Calu3 (cell line): ENCODE data around the gene SPTBN2. TPM values are rescaled to one million over a fixed set of nuclear protein-coding genes. Genes with fewer than 3 reads are reported as not detected.
A peak's percentile ranks its signal among the peaks of the same experiment; 100 is the strongest.

Experiments
- BruUV-seq: library from RNA; stranded (reverse); fragments of 400-500 nt; replicated peaks from 2 replicates; lab custom pipeline; 2021; lab: Mats Ljungman, UMichigan
- CTCF ChIA-PET: fragments of 300-600 bp; sonication (Branson Sonifier 250); formaldehyde crosslinking; loops from one replicate; lab custom pipeline; 2022; ENCODE audit warnings: antibody characterized with exemption; lab: Charles Lee
- DNase-seq: peaks from one replicate; pipeline ENCODE4 v3.0.0; 2022
- H3K27ac Mint-ChIP-seq: one replicate; pipeline ENCODE4 v1.8.0; 2022; ENCODE audit warnings: mixed read lengths; ENCODE audit not compliant: unreplicated experiment
- H3K27me3 Mint-ChIP-seq: one replicate; pipeline ENCODE4 v1.8.0; 2022; ENCODE audit warnings: mixed read lengths; ENCODE audit not compliant: unreplicated experiment
- H3K36me3 Mint-ChIP-seq: one replicate; pipeline ENCODE4 v1.8.0; 2022; ENCODE audit warnings: mild to moderate bottlenecking, moderate library complexity, mixed read lengths; ENCODE audit not compliant: insufficient read depth, unreplicated experiment
- H3K4me1 Mint-ChIP-seq: one replicate; pipeline ENCODE4 v1.8.0; 2022; ENCODE audit warnings: mild to moderate bottlenecking, low read depth, mixed read lengths; ENCODE audit not compliant: unreplicated experiment
- H3K4me3 Mint-ChIP-seq: one replicate; pipeline ENCODE4 v1.8.0; 2022; ENCODE audit warnings: mild to moderate bottlenecking, low read depth, moderate library complexity, mixed read lengths; ENCODE audit not compliant: unreplicated experiment
- H3K9me3 Mint-ChIP-seq: one replicate; pipeline ENCODE4 v1.8.0; 2022; ENCODE audit warnings: low read depth, mixed read lengths; ENCODE audit not compliant: unreplicated experiment
- CTCF ChIP-seq: fragments of 200-600 bp; IDR thresholded peaks from one replicate; pipeline ENCODE4 v1.8.0; 2022; ENCODE audit warnings: antibody characterized with exemption; ENCODE audit not compliant: unreplicated experiment
- intact Hi-C: fragments of 100-400 bp; cut with micrococcal nuclease; formaldehyde crosslinking; loops from one replicate; pipeline ENCODE4 v1.10.0; 2022; ENCODE audit not compliant: unreplicated experiment
- total RNA-seq: library from RNA; stranded (reverse); gene quantifications from 2 replicates; pipeline ENCODE4 v1.2.3, GENCODE V29; 2022

SPTBN2 gene
- total RNA-seq, 1 experiment from 2014 or later: 41.3 TPM

GRCh38 chr11:66665369-66665768, 63.6 kb downstream of the SPTBN2 start:
- TF ChIP-seq CTCF: no peak
- peaks cover 68% of the 10 kb centered on the region for H3K36me3 Mint-ChIP-seq
- H3K27ac Mint-ChIP-seq: no peak overlapping the region
- no peak for DNase-seq
- no peaks in the 10 kb centered on the region for H3K4me1 Mint-ChIP-seq
- CTCF ChIA-PET: no interaction called here
- BruUV-seq: no TSS peak
- H3K9me3 Mint-ChIP-seq: no peaks in the 10 kb centered on the region
- no peaks in the 10 kb centered on the region for H3K27me3 Mint-ChIP-seq
- H3K4me3 Mint-ChIP-seq: no peak overlapping the region
- intact Hi-C loops: no loop called here

- no TSS peak for BruUV-seq
- Mint-ChIP-seq H3K4me3 (no peak overlapping the region), H3K27ac (no peak overlapping the region), H3K4me1 (no peaks in the 10 kb centered on the region), H3K9me3 (no peaks in the 10 kb centered on the region), H3K36me3 (peaks cover 69% of the 10 kb centered on the region), H3K27me3 (no peaks in the 10 kb centered on the region)
- TF ChIP-seq CTCF: no peak
- no peak for DNase-seq
- intact Hi-C loops: no loop called here
- CTCF ChIA-PET: no interaction called here
These were observed 65.2 kb downstream of the SPTBN2 start for GRCh38 chr11:66663741-66664296.

- CTCF ChIA-PET: interaction anchor here (0.6 to 0.7 kb wide), 2 partner anchors 8 to 67 kb away, joined by 3 to 4 read pairs; no protein-coding TSS in a partner anchor
- H3K4me1 Mint-ChIP-seq: no peaks in the 10 kb centered on the region
- intact Hi-C loops: no loop called here
- no peak for DNase-seq
- H3K36me3 Mint-ChIP-seq: peaks cover 80% of the 10 kb centered on the region
- no TSS peak for BruUV-seq
- peak overlapping the region; percentile 52 for H3K27ac Mint-ChIP-seq
- no peaks in the 10 kb centered on the region for H3K27me3 Mint-ChIP-seq
- H3K9me3 Mint-ChIP-seq: no peaks in the 10 kb centered on the region
- TF ChIP-seq CTCF: no peak
- H3K4me3 Mint-ChIP-seq: no peak overlapping the region
These were observed 69.3 kb downstream of the SPTBN2 start for GRCh38 chr11:66659763-66660162.

GRCh38 chr11:66653123-66653522, 75.9 kb downstream of the SPTBN2 start:
- no peak for TF ChIP-seq CTCF
- Mint-ChIP-seq H3K4me3 (no peak overlapping the region), H3K36me3 (peaks cover 84% of the 10 kb centered on the region), H3K9me3 (no peaks in the 10 kb centered on the region), H3K27me3 (no peaks in the 10 kb centered on the region), H3K27ac (no peak overlapping the region), H3K4me1 (no peaks in the 10 kb centered on the region)
- BruUV-seq: no TSS peak
- intact Hi-C loops: no loop called here
- CTCF ChIA-PET: no interaction called here
- no peak for DNase-seq
